GM18868 (cell line): ENCODE results near the gene KCNJ12.

Experiments used
- ATAC-seq: cut with Tn5 transposase; IDR thresholded peaks from one replicate; pipeline ENCODE4 v1.9.1; 2021; ENCODE audit warnings: mild to moderate bottlenecking, moderate library complexity; ENCODE audit not compliant: unreplicated experiment

KCNJ12 gene

GRCh38 chr17:21363776-21364642 is 12.1 kb upstream of the KCNJ12 start:
- no peak for ATAC-seq

GRCh38 chr17:21365016-21365415 is 11.1 kb upstream of the KCNJ12 start:
- no peak for ATAC-seq

GRCh38 chr17:21368545-21369246 is 7.5 kb upstream of the KCNJ12 start:
- no peak for ATAC-seq

GRCh38 chr17:21369395-21369794 is 6.8 kb upstream of the KCNJ12 start:
- ATAC-seq: no peak

GRCh38 chr17:21370430-21370829 is 5.7 kb upstream of the KCNJ12 start:
- no peak for ATAC-seq

- no peak for ATAC-seq
Observed at GRCh38 chr17:21371511-21372081, 4.6 kb upstream of the KCNJ12 start.

- no peak for ATAC-seq
Observed at GRCh38 chr17:21372256-21372954, 3.8 kb upstream of the KCNJ12 start.

- no peak for ATAC-seq
Observed at GRCh38 chr17:21373036-21373435, 3.1 kb upstream of the KCNJ12 start.

GRCh38 chr17:21373696-21374440 is 2.3 kb upstream of the KCNJ12 start:
- ATAC-seq: no peak

- no peak for ATAC-seq
Observed at GRCh38 chr17:21374441-21375161, 1.6 kb upstream of the KCNJ12 start.

GRCh38 chr17:21375162-21375560 is 996 bp upstream of the KCNJ12 start:
- no peak for ATAC-seq

GRCh38 chr17:21375757-21376080 is 438 bp upstream of the KCNJ12 start:
- no peak for ATAC-seq

GRCh38 chr17:21376759-21377690 is 868 bp downstream of the KCNJ12 start:
- no peak for ATAC-seq

- ATAC-seq: no peak
Observed at GRCh38 chr17:21377705-21378396, 1.7 kb downstream of the KCNJ12 start.

GRCh38 chr17:21378553-21378952 is 2.4 kb downstream of the KCNJ12 start:
- ATAC-seq: no peak

GRCh38 chr17:21379080-21379711 is 3.0 kb downstream of the KCNJ12 start:
- no peak for ATAC-seq

- no peak for ATAC-seq
Observed at GRCh38 chr17:21380659-21381058, 4.5 kb downstream of the KCNJ12 start.
